ENCODE measurements around the gene TEKT3. TPM values are rescaled to one million over a fixed set of nuclear protein-coding genes. Genes with fewer than 3 reads are reported as not detected.

TEKT3 gene
- total RNA-seq, 4 donors from 2014 or later, result 0.41 to 0.48 TPM; not detected in 2

- intact Hi-C loops (cut with DNase I; ENCODE audit: low total_unique reads), result loop anchor here (1.0 to 5.0 kb wide), 4 partner anchors 47 to 242 kb away; no protein-coding TSS in a partner anchor
- peak overlapping the region; percentile 92 to 97 (median 94) for H3K27ac ChIP-seq
Measured at GRCh38 chr17:15260376-15261257, 80.8 kb downstream of the TEKT3 start.

GRCh38 chr17:15257796-15258512, 83.4 kb downstream of the TEKT3 start:
- H3K4me3 ChIP-seq, result peak overlapping the region in 2 of 4 donors; percentile 2 to 67
- H3K4me1 ChIP-seq, result peaks cover 23 to 90% (median 52%) of the 10 kb centered on the region in 4 donors
- in situ Hi-C loops (cut with MboI; ENCODE audit: low pct_ligation_motif_present in 1 of 4, low pct_unique_long_range_greater_than_20kb in 1 of 4, low sequenced_read_pairs in 3 of 4) (loop anchor here in 2 of 4 donors (5.0 to 25.0 kb wide), 3 partner anchors 154 to 247 kb away; no protein-coding TSS in a partner anchor), intact Hi-C loops (cut with DNase I; ENCODE audit: low total_unique reads) (no loop called here)
- H3K27me3 ChIP-seq, result peaks cover 8% of the 10 kb centered on the region
- TF ChIP-seq POLR2A (IDR thresholded peaks at IDR 0.05), result no peak
- TF ChIP-seq EP300 (IDR thresholded peaks at IDR 0.05; ENCODE audit: low read depth), result no peak
- no peak for TF ChIP-seq CTCF (IDR thresholded peaks at IDR 0.05)
- TF ChIP-seq POLR2AphosphoS5 (IDR thresholded peaks at IDR 0.05), result no peak
- peaks cover 0 to 2% (median 0%) of the 10 kb centered on the region in 4 donors for H3K36me3 ChIP-seq
- no peaks in the 10 kb centered on the region for H3K9me3 ChIP-seq
- DNase-seq, result no peak
- WGBS, 2 donors (ENCODE audit: low coverage in 1 of 2), result 69 to 78% methylated on average over 3 to 6 of the region's 6 CpGs
- peak overlapping the region; percentile 92 to 97 (median 94) for H3K27ac ChIP-seq

More at GRCh38 chr17:15260376-15261257, 80.8 kb downstream of the TEKT3 start:
- peak; percentile 85 for DNase-seq
- H3K4me1 ChIP-seq, result peaks cover 34 to 93% (median 73%) of the 10 kb centered on the region in 4 donors
- no peaks in the 10 kb centered on the region for H3K36me3 ChIP-seq
- peak in 4 of 5 experiments; percentile 63 to 90 (median 68) for TF ChIP-seq CTCF (IDR thresholded peaks at IDR 0.05)
- no peak for TF ChIP-seq EP300 (IDR thresholded peaks at IDR 0.05; ENCODE audit: low read depth)
- TF ChIP-seq POLR2A (IDR thresholded peaks at IDR 0.05), result peak; percentile 31
- TF ChIP-seq POLR2AphosphoS5 (IDR thresholded peaks at IDR 0.05), result peak; percentile 39 to 65 (median 56)
- WGBS, 2 donors (ENCODE audit: low coverage in 1 of 2), result 0 to 3% methylated on average over 7 to 27 of the region's 67 CpGs
- no peaks in the 10 kb centered on the region for H3K9me3 ChIP-seq
- peak overlapping the region; percentile 38 to 67 (median 50) for H3K4me3 ChIP-seq
- H3K27me3 ChIP-seq, result peaks cover 8% of the 10 kb centered on the region
- in situ Hi-C loops (cut with MboI; ENCODE audit: low pct_ligation_motif_present in 1 of 4, low pct_unique_long_range_greater_than_20kb in 1 of 4, low sequenced_read_pairs in 3 of 4), result loop anchor here in 3 of 4 donors (5.0 to 25.0 kb wide), 4 partner anchors 94 to 244 kb away; no protein-coding TSS in a partner anchor

DNA sequence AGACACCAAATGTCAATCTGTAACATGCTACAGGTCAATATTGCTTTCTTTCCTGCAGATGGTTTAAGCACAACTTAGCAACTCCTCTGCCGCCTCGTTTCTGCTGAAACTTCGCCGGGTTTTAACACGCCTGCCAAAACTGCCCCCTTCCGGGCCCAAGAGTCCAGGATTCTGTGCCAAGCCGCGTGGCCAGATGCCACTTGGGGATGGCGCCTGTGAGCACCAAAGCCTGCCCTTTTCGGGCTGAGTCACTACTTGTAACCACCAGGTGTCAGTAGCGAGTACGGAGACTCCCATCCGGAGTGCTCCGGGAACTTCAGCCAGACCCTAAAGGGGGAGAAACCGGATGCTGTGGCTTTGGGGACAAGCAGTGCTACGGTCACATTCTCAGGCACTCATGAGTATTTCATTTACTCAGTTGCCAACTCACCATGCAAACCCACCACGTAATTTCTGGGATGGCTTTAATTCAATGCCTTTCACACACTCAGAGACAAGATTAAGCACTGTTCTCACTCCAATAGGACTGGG, 84.1 kb downstream of the TEKT3 start:
- TF ChIP-seq CTCF (IDR thresholded peaks at IDR 0.05), result peak; percentile 84 to 91 (median 86)
- peak in 2 of 3 donors; percentile 25 to 30 for TF ChIP-seq POLR2AphosphoS5 (IDR thresholded peaks at IDR 0.05)
- no peak for TF ChIP-seq EP300 (IDR thresholded peaks at IDR 0.05; ENCODE audit: low read depth)
- TF ChIP-seq POLR2A (IDR thresholded peaks at IDR 0.05), result no peak
- H3K4me3 ChIP-seq, result peak overlapping the region in 2 of 4 donors; percentile 2 to 67
- intact Hi-C loops (cut with DNase I; ENCODE audit: low total_unique reads) (no loop called here), in situ Hi-C loops (cut with MboI; ENCODE audit: low pct_ligation_motif_present in 1 of 4, low pct_unique_long_range_greater_than_20kb in 1 of 4, low sequenced_read_pairs in 3 of 4) (loop anchor here in 2 of 4 donors (5.0 to 25.0 kb wide), 3 partner anchors 155 to 247 kb away; no protein-coding TSS in a partner anchor)
- peaks cover 27 to 88% (median 48%) of the 10 kb centered on the region in 4 donors for H3K4me1 ChIP-seq
- H3K27ac ChIP-seq, result peak overlapping the region; percentile 92 to 97 (median 94)
- H3K9me3 ChIP-seq, result no peaks in the 10 kb centered on the region
- WGBS, 2 donors (ENCODE audit: low coverage in 1 of 2), result 1% methylated on average over 17 of the region's 17 CpGs; no CpG with 5 or more reads in 1 of the 2 donors
- H3K27me3 ChIP-seq, result peaks cover 8% of the 10 kb centered on the region
- DNase-seq, result peak; percentile 76
- peaks cover 0 to 8% (median 0%) of the 10 kb centered on the region in 4 donors for H3K36me3 ChIP-seq
